Nephron progenitor cell (in vitro differentiated cells): ENCODE measurements around the gene ASS1.

Source experiments
- DNase-seq: peaks from one replicate; pipeline ENCODE4 v3.0.0; 2021
- H3K27ac Mint-ChIP-seq: 2 replicates; pipeline ENCODE4 v1.8.0; 2021; ENCODE audit warnings: mild to moderate bottlenecking, moderate library complexity, mixed read lengths
- H3K27me3 Mint-ChIP-seq: 2 replicates; pipeline ENCODE4 v1.8.0; 2021; ENCODE audit warnings: mild to moderate bottlenecking, low read depth, mixed read lengths; ENCODE audit not compliant: poor library complexity
- H3K36me3 Mint-ChIP-seq: 2 replicates; pipeline ENCODE4 v1.8.0; 2021; ENCODE audit warnings: low read depth, mixed read lengths
- H3K4me1 Mint-ChIP-seq: 2 replicates; pipeline ENCODE4 v1.8.0; 2021; ENCODE audit warnings: mixed read lengths
- H3K4me3 Mint-ChIP-seq: 2 replicates; pipeline ENCODE4 v1.8.0; 2021; ENCODE audit warnings: mild to moderate bottlenecking, moderate library complexity, mixed read lengths
- H3K9me3 Mint-ChIP-seq: 2 replicates; pipeline ENCODE4 v1.8.0; 2021; ENCODE audit warnings: mild to moderate bottlenecking, moderate library complexity, mixed read lengths
- TF ChIP-seq, protein P1 (sequence below): fragments of 200-600 bp; sonication (generic); IDR thresholded peaks from 2 replicates; pipeline ENCODE4 v1.5.0; 2021; ENCODE audit warnings: antibody characterized with exemption

The ASS1 gene

DNA sequence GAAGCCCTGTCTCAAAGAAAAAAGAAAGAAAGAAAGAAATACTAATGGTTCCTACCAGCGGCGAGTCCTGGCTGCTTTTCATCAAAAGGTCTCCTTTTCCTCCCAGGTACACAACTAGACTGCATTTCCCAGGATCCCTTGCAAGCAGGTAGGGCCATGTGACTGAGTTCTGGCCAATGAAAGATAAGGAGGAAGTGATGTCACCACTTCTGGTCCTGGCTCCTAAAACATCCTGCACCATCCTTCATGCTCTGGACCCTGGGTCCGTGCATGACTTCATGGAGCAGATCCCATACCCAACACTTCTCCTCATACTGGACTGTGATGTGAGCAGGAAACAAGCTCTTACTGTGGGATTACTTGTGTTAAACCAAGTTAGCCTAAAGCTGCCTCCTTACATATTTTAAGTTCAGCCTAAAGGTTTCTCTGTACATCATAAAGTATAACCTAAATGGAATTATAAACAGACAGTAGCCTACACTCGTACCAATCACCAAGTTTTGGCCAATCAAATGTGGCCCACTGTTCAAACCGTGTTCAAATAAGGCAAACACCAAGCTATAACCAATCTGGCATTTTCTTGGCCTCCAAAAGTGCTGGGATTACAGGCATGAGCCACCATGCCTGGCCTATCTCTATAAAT, 104.5 kb downstream of the ASS1 start:
- Mint-ChIP-seq H3K4me3 (no peak overlapping the region), H3K27me3 (peaks cover 8% of the 10 kb centered on the region), H3K4me1 (peaks cover 15% of the 10 kb centered on the region), H3K9me3 (peaks cover 9% of the 10 kb centered on the region), H3K36me3 (no peaks in the 10 kb centered on the region), H3K27ac (no peak overlapping the region)
- TF ChIP-seq, protein P1, sequence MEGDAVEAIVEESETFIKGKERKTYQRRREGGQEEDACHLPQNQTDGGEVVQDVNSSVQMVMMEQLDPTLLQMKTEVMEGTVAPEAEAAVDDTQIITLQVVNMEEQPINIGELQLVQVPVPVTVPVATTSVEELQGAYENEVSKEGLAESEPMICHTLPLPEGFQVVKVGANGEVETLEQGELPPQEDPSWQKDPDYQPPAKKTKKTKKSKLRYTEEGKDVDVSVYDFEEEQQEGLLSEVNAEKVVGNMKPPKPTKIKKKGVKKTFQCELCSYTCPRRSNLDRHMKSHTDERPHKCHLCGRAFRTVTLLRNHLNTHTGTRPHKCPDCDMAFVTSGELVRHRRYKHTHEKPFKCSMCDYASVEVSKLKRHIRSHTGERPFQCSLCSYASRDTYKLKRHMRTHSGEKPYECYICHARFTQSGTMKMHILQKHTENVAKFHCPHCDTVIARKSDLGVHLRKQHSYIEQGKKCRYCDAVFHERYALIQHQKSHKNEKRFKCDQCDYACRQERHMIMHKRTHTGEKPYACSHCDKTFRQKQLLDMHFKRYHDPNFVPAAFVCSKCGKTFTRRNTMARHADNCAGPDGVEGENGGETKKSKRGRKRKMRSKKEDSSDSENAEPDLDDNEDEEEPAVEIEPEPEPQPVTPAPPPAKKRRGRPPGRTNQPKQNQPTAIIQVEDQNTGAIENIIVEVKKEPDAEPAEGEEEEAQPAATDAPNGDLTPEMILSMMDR, result no peak
- DNase-seq, result no peak
